Esophagus squamous epithelium (tissue), 4 donors: ENCODE data around the gene CDYL.

Experiments used
- POLR2A ChIP-seq, 4 donors: fragments of 450-650 bp; IDR thresholded peaks; one replicate each; pipeline ENCODE4 v1.6.1; 2017; ENCODE audit warnings: antibody characterized with exemption in 4 of 4, mild to moderate bottlenecking in 4 of 4, moderate library complexity in 3 of 4
- TF ChIP-seq, protein P1 (sequence below), 6 experiments: fragments of 450-650 bp in 4 of 6; fragments of 200-600 bp in 2 of 6; sonication (generic) in 2 of 6; IDR thresholded peaks; one replicate each; pipeline ENCODE4 v1.5.1; 2016 to 2019; ENCODE audit warnings: antibody characterized with exemption in 6 of 6, mild to moderate bottlenecking in 4 of 6, moderate library complexity in 4 of 6

GRCh38 chr6:4806791-4807190 lies 30.6 kb downstream of the CDYL start:
- TF ChIP-seq, protein P1, sequence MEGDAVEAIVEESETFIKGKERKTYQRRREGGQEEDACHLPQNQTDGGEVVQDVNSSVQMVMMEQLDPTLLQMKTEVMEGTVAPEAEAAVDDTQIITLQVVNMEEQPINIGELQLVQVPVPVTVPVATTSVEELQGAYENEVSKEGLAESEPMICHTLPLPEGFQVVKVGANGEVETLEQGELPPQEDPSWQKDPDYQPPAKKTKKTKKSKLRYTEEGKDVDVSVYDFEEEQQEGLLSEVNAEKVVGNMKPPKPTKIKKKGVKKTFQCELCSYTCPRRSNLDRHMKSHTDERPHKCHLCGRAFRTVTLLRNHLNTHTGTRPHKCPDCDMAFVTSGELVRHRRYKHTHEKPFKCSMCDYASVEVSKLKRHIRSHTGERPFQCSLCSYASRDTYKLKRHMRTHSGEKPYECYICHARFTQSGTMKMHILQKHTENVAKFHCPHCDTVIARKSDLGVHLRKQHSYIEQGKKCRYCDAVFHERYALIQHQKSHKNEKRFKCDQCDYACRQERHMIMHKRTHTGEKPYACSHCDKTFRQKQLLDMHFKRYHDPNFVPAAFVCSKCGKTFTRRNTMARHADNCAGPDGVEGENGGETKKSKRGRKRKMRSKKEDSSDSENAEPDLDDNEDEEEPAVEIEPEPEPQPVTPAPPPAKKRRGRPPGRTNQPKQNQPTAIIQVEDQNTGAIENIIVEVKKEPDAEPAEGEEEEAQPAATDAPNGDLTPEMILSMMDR (IDR thresholded peaks at IDR 0.05): no peak
- no peak for TF ChIP-seq POLR2A (IDR thresholded peaks at IDR 0.05)
